SK-N-SH (cell line): ENCODE results near the gene ZFAND2A.
"Not testable (repeated sequence)": the region's sequence is repeated elsewhere in the genome, so short reads cannot be mapped to it uniquely, and the experiment has no call there.

Experiments used
- CTCF ChIP-seq: fragments of 200-600 bp; sonication (generic); IDR thresholded peaks from 2 replicates; pipeline ENCODE4 v1.6.1; 2017; ENCODE audit warnings: antibody characterized with exemption, mild to moderate bottlenecking, moderate library complexity
- EZH2phosphoT487 ChIP-seq: fragments of 200-600 bp; sonication (generic); IDR thresholded peaks from 2 replicates; pipeline ENCODE4 v1.6.1; 2017; ENCODE audit warnings: low read depth, mixed run types, mild to moderate bottlenecking, antibody characterized with exemption, moderate library complexity, borderline replicate concordance
- FOXJ3 ChIP-seq: sonication (generic); formaldehyde crosslinking; IDR thresholded peaks from 2 replicates; pipeline ENCODE4 v1.5.1; 2020; ENCODE audit warnings: mild to moderate bottlenecking, missing genetic modification reagents
- MAX ChIP-seq: IDR thresholded peaks from 2 replicates; pipeline ENCODE4 v1.4.0; 2012; ENCODE audit warnings: low read depth
- MXI1 ChIP-seq: IDR thresholded peaks from 2 replicates; pipeline ENCODE4 v1.6.1; 2012; ENCODE audit warnings: mild to moderate bottlenecking, low read depth, low read length, improper control_type of control experiment
- NFIC ChIP-seq: IDR thresholded peaks from 2 replicates; pipeline ENCODE4 v1.4.0; 2012; ENCODE audit warnings: borderline replicate concordance
- REST ChIP-seq: IDR thresholded peaks from 2 replicates; pipeline ENCODE4 v1.6.1; 2012; ENCODE audit warnings: mild to moderate bottlenecking, low read depth, low read length, moderate library complexity

GRCh38 chr7:1196441-1196840 is 36.4 kb upstream of the ZFAND2A start:
- TF ChIP-seq MAX; FOXJ3 (CRISPR knock-in tag); EZH2phosphoT487; MXI1; CTCF; REST; NFIC: not testable (repeated sequence)
